HG02852 (cell line): ENCODE measurements around the gene MSL3.
A peak's percentile ranks its signal among the peaks of the same experiment; 100 is the strongest.

Source experiments
- ATAC-seq: cut with Tn5 transposase; IDR thresholded peaks from one replicate; pipeline ENCODE4 v1.9.1; 2021; ENCODE audit warnings: mild to moderate bottlenecking, moderate library complexity; ENCODE audit not compliant: unreplicated experiment

MSL3 gene

DNA sequence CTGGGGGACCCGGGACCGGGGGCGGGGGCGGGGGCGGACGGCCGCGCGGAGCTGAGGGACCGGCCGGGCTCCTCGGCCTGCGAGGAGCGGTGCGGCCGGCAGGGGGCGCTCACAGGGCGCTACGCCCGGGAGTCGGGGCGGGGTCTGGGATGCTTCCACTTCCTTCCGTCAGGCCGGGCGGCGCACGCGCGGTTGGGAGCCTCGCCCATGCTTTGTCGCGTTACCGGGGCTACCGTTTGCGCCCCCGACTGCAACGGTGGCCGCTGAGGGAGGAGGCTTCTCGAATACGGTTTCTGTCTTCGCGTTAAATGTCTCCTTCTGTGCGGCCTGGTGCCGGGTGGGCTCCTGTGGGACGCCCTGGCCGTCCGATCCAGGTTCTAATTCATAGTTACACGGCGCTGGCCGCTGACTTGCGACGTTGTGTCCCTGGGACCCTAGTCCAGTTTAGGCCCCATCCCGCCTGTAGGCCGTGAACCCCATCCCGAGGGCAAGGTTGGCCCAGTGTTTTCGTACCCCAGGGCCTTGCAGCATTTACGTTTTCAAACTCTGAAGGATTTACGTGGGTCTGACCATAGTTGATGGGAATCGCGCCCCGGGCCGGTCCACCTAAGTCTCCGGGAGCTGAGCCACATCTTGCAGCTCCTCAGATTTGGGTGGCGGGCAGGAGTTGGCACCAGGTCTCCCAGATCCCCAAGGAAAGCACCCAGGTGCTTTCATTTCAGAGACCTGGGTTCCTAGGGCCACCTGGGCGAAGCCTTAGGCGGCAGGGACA lies 549 bp downstream of the MSL3 start:
- peak; percentile 38 for ATAC-seq

DNA sequence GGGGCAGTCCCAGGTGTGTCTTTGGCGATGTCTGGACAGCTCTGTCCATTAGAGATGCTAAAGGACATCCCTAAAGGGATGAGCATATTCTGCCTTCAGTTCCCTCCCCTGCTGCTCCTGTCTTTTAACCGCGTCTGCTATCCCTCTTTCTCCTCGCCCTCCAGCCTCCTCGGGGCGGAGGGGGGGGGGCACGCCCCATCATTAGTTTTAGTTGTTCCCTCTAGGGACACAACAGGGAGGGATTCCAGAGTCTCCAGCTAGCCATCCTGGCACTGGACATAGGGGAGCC lies 1.1 kb downstream of the MSL3 start:
- ATAC-seq: no peak

DNA sequence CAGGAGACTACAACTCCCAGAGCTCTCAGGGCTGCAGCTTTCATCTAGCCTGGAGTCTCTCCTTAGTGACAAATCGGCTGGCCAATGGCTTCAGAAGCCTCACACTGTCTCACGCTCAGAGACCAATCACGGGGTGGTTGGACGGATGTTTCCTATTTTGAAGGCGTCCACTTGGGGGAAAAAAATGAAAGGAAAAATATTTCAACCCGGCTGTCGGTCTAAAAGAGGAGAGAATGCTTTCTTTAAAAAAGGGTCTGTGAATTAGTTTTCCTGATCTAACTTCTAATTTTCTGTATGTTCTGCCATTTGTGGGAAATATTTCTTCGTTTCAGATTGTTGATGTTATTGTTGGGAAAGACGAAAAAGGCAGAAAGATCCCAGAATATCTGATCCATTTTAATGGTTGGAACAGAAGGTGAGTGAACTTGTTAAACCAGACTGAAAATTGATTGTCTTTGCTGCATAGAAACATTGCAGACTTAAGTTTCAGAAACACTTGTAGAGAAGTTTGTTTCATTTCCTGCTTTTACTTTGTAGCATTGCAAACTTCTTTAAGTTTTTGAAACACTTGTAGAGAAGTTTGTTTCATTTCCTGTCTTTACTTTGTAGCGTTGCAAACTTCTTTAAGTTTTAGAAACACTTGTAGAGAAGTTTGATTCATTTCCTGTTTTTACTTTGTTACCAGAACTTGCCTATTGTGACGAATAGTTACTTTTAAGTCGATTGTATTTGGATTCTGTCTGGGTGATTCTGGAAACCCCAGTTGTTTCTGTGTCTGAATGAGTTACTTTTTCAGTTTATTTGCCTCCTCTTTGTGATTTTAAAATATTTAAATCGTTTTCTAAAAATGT lies 1.6 kb downstream of the MSL3 start:
- ATAC-seq: peak; percentile 76

DNA sequence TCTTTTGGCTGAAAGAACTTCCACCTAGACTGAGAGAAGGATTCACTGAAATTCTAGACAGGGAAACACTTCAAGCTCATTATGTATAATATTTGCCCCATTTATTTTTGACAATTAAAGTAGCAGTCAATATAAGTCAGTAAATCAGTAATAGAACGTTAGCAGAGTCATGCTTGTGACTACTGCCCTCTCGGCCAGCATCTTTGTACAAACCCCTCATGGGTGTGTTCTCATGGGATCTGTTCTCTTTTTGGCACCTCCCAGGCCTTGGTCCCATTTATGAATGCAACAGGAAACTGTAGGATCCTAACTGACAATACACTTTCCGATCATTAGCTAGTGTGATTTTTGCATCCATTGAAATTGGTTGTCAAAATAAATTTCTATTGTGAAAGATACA lies 2.9 kb downstream of the MSL3 start:
- ATAC-seq: no peak

DNA sequence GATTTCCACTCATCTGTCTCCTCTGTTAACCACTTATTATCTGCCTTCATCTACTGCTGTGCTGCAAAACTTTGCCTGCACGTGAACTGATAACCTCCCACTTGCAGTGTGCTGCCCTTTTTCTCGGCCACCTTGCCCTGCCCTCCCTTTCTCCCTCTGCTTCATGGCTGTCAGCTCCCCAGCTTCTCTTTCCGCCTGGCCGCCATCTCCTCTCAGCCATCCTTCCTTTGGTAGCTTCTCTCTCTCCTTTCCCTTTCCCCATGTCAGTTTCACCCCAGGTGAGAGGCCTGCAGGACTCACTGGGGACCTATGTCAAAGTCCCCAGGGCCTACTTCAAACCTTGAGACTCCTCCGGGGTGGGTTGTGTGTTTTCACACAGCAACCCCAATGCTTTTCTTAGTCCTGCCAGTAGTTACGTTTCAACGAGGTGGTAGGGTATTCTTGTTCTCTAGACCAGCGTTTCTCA lies 6.6 kb downstream of the MSL3 start:
- ATAC-seq: no peak

DNA sequence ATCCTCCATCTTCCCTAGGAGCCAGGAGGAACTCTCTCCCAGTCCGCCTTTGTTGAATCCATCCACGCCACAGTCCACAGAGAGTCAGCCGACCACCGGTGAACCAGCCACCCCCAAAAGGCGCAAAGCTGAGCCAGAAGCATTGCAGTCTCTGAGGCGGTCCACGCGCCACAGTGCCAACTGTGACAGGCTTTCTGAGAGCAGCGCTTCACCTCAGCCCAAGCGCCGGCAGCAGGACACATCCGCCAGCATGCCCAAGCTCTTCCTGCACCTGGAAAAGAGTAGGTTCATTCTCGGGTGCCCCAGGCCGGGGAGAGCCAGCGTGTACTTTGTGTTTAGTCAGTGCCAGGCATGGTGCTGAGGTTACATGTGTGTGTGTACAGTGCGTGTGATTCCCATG lies 7.4 kb downstream of the MSL3 start:
- no peak for ATAC-seq

DNA sequence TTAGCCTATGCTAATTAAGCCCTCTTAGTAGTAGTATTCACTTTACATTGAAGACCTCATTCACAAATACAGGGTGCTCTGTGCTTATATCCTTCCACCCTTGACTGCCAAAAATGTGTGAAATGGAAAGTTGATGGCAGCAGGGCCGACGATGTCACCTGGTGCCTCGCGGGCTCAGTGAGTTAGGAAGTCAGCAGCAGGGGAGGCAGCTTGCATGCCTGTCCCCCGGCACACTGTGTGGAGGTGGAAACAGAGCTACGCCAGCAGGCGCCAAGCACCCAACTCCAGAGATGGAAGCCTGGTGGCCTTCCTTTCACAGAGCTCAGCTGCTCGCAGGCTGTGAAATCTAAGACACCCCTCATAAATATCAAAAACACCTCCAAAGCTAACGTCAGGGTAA lies 8.4 kb downstream of the MSL3 start:
- no peak for ATAC-seq

DNA sequence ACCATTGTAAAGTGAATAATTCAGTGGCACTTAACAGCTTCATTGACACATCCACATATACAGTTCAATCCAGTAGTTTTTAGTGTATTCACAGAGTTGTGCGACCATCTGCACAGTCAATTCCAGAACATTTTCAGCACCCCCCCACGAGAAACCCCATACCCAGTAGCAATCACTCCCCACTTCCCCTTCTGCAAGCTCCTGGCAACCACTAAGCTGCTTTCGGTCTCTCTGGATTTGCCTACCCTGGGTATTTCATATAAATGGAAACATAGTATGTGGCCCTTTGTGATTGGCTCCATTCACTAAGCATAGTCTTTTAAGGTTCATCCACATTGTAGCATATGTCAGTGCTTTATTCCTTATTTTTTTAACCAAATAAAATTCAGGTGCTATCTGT lies 10.0 kb downstream of the MSL3 start:
- ATAC-seq: peak; percentile 79

DNA sequence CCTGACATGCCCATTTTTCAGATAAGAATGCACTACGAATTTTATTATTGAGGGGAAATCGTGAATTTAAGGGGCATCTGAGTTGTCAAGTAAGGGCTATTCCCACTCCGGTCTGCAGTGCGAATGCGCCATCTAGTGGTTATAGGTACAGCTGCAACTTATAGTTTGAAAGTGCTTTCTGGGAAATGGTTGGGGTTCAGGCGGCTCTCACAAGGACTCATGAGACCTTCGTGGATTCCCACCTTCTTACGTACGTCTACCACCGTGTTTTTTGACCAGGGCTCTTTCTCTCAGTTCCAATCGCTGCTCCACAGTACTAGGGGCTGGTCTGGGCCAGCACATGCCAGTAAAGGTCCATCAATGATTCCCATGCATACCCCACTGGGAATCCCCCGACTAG lies 12.3 kb downstream of the MSL3 start:
- ATAC-seq: peak; percentile 71

DNA sequence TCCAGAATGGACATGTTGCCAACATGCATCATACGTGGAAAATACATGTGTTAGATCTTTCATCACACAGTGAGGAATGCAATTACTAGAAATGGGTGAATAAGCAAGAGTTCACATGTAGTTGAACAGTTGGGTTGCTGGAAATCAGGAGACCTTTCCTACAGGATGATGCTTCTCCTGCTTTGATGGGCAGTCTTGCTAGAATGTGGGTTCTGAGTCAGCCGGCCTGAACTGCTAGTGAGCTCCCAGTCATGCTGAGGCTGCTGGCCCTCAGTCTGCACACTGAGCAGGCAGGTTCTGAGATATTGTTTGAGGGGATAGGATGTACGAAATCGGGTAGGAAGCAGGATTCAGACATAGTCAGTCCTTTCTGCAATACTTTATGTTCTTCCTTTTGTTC lies 20.2 kb downstream of the MSL3 start:
- no peak for ATAC-seq

DNA sequence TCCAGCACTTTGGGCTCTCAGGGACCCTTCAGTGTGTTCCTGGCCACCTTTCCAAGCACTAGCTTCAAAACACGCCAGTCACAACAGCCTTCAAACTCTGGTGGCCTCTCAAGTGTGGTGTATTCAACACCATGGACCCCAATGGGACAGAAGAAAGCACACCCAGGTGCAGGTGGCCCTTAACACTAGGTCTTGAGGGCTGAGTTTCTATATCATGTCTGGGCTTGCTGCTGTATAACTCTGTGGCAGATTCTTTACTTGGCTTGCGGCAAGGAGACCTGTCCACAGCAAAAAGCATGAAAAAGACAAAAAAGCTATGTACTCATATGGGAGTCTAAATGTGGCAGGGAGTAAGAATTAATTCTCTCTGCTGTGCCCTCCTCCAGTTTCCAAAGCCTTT lies 23.1 kb downstream of the MSL3 start:
- ATAC-seq: no peak

DNA sequence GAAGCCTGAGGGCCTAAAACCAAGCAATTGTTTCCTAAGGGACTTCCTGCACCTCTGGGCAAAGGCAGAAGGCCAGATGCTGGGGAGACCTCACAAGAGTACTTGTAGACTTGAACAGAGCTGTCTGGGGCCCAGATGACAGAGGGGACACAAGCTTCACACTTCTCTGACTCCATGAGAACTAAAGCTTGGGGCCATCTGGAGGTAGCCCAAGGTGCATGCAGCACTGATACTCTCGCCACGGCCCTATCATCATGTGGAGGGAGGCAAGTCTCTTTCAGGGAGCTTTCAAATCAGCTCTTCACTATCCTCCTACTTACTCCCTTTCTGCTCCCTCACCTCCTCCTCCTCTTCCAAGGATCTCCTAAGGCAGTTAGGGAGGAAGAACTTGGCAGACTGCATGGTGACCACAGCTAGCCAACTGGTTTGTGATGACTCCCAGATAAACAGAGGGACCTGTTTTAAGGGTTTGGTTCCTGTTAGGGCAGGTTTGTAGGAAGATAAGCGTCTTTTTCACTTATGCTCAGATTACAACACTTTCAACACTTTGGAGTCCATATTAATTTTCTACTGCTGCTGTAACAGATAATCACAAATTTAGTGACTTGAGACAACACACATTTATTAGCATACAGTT lies 23.8 kb downstream of the MSL3 start:
- ATAC-seq: no peak

DNA sequence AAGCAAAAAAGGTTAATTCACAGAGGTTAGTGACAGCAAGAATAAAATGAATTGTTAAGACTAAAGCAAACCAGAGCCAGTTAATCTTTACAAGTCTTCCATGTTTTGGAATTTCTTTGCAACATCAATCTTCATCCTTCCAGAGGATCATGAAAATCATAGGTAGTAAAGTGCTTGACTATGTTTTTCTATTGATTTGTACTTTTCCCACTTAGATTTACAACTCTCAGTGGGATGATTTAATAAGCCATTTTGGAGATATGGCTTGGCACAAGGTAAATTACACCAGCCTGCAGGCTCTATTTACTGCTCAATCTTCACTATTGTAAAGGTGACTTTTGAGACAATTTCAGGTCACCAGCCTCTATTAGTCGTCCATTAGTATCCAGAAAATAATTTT lies 26.5 kb downstream of the MSL3 start:
- no peak for ATAC-seq

DNA sequence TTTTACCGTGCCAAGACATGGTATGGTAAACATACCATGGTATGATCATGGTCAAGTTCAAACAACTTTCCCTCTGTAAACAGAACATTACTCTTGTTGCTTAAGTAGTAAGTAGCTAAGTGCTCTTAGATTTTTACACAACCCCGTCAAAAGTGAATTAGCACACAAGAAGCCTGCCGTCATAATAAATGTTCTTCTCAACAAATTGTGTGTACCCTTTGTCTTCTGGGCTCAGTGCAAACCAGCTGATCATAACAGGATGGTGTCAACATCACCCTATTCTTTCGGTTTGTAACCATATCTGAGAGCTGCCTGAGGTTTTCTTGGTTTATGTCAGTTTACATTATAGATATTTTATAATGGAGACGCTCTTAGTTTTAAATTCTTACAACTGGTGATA lies 28.8 kb downstream of the MSL3 start:
- ATAC-seq: no peak

DNA sequence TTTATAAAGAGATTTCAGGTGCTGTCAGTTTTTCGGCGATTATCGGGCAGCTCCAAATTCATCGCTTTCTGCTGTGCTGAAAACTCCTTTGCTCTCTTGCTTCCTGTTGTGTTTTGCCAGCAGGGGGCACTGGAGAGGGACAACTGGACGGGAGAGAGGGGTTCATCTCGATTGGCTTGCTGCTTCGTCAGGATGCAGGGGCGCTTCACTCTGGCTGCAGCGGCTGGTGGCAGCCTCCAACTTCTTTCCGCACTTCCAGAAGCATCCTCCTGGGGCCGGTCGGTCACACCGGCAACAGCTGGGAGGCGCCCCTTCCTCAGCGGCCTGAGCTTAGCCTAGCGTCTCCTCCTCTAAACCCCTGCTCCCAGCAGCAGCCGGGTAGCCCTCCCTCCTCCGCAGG lies 29.5 kb downstream of the MSL3 start:
- ATAC-seq: no peak

DNA sequence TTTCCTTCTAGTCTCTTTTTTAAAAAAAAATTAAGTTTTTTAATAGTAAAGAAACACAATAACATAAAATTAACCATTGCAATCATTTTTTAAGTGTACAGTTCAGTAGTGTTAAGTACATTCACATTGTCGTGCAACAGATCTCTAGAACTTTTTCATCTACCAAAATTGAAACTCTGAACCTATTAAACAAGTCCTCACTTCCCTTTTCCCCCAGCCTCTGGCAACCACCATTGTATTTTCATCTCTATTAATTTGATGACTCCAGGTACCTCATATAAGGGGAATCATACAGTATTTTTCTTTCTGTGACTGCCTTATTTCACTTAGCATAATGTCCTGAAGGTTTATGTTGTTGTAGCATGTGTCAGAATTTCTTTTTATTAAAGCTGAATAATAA lies 31.8 kb downstream of the MSL3 start:
- peak; percentile 53 for ATAC-seq

DNA sequence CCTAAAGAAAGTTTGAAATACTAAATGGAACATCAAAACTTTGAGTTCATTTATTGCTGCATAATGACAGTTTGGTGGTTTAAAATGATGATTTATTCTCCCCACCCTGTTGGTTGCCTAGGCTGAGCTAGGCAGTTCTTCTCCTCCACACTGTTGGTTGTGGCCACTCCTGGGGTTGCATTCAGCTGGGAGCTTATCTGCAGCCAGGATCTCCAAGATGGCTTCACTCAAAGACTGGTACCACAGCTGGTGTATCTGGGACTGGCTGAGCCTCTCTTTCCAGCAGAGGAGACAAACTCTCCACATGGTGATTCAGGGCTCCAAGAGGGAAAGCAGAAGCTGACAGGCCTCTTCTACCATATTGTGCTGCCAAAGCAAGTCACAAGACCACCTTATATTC lies 33.1 kb downstream of the MSL3 start:
- ATAC-seq: no peak

DNA sequence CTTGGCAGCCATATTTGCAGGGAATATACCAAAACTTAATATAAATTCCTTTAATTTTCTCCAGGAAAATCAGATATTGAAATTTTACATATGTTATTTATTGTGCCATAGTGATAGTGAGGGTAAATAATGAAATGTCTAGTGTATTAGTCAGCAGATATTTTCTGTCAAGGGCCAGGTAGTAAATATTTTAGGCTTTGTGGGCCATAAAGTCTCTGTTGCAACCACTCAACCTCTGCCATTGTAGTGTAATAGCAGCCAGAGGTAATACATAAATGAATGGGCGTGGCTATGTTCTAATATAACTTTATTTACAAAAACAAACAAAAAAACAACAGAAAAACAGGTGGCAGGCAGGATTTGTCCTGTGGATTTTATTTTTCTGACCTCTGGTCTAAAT lies 33.5 kb downstream of the MSL3 start:
- ATAC-seq: no peak

DNA sequence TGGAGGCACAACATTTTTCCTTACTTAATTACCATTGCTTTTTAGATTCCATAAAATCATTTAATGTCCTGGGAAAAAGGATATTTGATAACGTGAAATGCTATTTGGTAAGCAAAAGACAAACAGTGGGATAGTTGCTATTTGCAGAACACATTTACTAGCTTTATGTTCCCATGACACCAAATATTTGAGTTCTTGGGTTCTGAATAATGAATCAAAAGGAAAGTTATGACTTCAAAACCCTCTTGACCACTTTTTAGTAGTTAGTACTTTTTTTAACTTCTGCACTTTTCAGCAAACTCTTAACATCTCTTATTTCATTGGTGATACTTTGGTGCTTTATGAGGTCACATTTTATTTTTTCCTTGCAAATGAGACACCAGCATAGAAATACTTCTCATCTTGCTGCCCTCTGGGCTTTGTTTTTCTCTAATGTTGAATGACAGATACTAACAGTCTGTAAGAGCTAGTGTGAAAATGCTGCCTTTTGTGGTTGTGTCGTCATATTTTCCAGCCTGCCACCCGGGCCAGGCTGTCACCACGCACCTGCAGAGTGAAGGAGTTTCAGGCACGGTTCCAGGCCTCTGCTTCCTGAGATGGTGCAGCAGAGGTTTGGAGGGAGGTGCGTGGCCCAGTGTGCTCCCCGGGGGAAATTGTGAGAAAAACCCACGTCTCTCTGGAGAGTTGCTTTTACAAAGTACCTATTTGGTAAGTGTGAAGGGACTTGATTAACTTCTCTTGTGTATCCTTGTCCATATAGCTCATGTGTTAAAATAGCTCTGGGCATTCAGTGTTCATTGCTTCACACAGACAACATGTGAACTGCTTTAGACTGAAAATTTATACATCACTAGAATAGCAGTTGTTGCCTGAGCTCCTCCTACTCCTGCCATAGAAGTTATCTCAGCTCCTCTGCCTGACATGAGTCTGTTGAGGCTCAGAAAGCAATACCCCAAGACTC lies 34.7 kb downstream of the MSL3 start:
- ATAC-seq: peak; percentile 72

DNA sequence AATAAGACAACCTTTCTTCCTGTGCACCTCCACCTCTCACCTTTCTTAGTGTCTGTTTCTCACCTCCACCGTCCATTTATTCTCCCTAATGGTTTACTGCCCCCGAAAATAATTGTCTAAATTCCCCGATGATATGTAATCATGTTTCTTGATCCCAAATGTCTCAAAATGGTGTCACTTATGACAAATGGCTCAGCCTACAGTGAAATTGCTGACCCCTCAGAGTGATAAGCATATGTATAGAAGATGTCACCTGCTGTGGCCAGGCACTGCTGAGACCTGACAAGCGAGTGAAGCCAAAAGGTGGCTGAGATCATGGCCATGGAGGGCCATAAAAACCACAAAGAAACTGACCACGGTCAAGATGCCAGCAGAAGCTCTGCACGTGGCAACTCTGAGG lies 35.7 kb downstream of the MSL3 start:
- no peak for ATAC-seq

DNA sequence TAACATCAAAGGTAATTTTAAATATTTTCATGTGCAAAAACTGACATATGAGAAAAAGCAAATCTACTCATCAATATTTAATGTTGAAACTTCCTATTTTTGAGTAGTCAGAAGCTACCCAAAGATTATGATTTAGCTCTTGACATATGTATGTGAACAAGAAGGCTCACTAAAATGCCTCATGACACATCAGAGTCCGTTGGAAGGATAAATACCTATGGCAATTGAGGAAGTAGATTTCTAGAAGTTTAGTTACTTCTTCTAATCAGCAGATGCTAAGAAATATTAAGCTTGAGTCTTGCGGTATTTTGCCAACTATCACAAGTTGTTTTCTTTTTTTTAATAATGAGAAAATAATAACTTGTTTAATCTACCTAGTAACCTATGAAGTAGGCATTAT lies 55.3 kb downstream of the MSL3 start:
- ATAC-seq: no peak
